GM18873 (cell line): ENCODE data around the gene TEX26.
A peak's percentile ranks its signal among the peaks of the same experiment; 100 is the strongest.

Source experiments
- ATAC-seq: cut with Tn5 transposase; IDR thresholded peaks from one replicate; pipeline ENCODE4 v1.9.1; 2021; ENCODE audit warnings: mild to moderate bottlenecking, moderate library complexity, moderate number of reproducible peaks; ENCODE audit not compliant: unreplicated experiment, low FRiP score

The TEX26 gene

GRCh38 chr13:30972888-30973377 is 40.5 kb downstream of the TEX26 start:
- no peak for ATAC-seq

DNA sequence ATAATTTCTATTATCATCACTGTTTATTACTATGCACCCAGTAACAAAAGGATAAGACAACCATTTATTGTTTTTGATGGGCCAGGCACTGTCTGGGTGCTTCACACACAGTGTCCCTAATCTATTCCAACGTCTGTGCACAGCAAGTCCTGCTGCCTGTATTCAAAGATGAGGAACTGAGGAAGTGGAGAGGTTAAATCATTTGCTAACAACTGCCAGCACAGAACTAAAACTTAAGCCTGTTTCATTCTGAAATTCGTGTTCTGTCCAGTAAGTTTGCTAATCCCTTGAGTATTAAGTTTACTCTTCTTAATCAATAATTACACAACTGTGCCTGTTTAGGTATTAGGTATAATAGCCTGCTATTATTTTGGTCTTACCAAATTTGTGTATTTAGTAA is 41.9 kb downstream of the TEX26 start:
- ATAC-seq, result peak; percentile 50

GRCh38 chr13:30976025-30976424 is 43.6 kb downstream of the TEX26 start:
- no peak for ATAC-seq

DNA sequence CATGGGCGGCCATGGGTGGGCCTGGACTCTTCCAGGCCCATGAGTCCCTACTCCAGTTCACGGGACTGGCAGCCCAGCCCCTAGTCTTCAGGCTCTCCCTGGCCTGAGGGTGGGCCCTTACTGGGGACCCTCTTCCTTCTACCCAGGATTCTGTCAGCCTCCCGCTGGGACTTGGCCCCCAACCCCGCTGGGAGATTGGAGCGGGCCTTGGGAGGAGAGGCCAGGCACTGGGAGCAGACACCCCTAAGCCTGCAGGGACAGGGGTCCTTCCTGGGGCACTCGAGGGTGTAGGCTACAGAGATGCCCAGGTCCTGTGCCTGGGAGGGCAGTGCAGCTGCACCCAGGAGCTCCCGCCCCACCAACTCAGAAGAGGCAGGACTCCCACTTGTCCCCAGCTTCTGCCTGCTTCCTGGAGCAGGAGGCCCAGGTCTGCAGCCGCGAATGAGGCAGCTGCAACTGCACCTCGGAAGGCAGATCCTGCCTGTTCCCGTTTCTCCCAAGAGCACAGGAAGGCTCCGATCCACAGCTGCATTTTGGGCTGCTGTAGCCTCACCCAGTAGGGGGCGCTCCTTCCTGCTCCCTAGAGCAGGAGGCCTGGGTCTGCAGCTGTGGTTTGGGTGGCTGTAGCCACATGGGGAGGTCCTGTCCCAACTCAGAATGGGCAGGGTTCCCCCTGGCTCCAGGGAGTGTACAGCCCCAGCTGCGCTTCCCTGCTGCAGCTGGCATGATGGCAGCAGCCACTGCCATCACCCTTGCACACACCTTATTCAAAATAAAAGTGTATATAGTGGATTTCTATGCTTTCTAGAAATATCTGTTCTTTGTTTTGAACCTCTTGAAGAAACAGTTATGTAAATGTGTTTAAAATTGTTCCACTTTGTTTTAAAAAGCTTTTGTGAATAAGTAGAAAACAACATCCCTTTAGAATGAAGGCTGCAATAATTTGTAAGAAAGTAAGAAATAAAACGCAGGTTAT is 46.8 kb downstream of the TEX26 start:
- ATAC-seq, result no peak

DNA sequence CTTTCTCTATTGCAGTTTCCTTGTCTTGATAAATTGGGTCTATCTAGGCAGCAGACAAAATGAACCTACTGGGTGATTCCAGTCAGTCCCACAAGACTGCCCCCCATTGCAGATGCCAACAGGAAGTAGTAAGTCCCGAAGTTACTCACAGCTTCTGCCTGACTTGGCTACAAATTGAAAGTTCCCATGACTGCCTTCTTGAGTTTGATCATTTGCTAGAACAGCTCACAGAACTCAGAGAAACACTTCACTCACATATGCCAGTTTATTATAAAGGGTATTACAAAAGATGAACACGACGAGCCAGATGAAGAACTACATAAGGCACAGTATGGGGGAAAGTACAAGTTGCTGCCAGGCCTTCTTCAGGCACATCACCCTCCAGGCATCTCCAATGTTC is 50.0 kb downstream of the TEX26 start:
- ATAC-seq, result no peak

DNA sequence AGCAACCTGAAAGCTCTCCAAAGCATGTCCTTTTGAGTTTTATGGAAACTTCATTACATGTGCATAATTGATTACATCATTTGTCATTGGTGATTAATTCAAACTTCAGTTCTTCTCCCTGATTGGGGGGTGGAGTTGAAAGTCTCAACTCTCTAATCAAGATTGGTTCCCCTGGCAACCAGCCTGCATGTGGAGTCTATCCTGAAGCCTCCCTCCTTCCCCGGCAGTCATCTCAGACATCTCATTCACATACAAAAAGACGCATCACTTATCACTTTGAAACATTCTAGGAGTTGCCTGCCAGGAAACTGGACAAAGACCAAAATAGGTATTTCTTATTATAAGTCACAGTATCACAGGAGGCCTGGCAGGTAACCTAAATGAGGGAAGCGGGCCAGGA is 50.5 kb downstream of the TEX26 start:
- ATAC-seq, result no peak

DNA sequence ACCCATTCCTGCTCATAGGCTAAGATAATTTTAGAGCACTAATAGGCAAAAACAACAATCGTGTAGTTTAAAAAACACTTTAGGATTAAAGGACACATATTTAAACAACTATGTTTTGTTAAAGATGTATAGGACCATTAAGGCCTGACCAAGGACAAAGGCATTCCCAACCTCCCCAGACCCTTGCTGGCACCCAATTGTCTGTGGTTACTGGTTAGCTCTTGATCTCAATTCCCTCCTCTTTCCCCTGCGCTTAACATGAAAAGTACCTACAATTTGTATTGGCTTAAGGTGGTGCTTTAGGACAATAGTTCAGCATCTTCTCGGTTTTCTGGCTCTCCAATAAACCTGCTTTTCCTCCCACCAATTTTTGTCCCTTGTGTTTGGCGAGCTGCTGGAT is 51.0 kb downstream of the TEX26 start:
- ATAC-seq, result no peak

GRCh38 chr13:30984620-30985019 is 52.2 kb downstream of the TEX26 start:
- no peak for ATAC-seq

- no peak for ATAC-seq
These were observed 53.3 kb downstream of the TEX26 start for GRCh38 chr13:30985637-30986205.

- ATAC-seq, result no peak
These were observed 58.7 kb downstream of the TEX26 start for GRCh38 chr13:30991184-30991583.

DNA sequence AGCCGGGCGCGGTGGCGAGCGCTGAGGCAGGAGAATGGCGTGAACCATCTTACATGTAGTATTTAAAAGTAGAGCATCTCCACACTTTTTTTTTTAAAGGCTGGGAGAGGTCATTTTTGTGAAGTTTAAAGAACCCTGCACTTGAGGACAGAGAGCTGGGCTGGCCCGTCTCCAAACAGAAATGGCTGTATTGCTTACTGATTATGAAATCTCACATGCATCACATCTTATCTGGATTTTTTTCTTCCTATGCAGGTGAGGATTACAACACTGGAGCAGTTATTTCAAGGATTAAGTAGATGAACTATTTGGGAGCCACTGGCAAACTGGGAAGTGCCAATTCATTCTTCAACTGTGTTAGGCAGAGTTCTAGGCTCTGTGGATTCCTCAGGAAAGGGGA is 59.5 kb downstream of the TEX26 start:
- no peak for ATAC-seq

- no peak for ATAC-seq
These were observed 62.9 kb downstream of the TEX26 start for GRCh38 chr13:30995331-30995730.

GRCh38 chr13:30997697-30998096 is 65.2 kb downstream of the TEX26 start:
- no peak for ATAC-seq

GRCh38 chr13:30998136-30999088 is 66.0 kb downstream of the TEX26 start:
- ATAC-seq, result no peak

GRCh38 chr13:31000889-31001288 is 68.4 kb downstream of the TEX26 start:
- no peak for ATAC-seq

DNA sequence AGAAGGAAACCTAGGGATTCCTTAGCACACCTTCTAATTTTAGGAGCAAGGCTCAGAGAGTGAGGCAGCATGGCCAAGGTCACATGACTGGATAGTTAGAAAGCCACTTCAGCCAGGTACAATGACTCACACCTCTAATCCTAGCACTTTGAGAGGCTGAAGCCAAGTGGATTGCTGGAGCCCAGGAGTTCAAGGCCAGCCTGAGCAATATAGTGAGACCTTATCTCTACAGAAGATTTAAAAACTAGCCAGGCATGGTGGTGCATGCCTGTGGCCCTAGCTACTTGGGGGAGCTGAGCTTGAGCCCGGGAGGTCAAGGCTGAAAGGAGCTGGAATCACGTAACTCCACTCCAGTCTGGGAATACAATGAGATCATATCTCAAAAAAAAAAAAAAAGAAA is 69.2 kb downstream of the TEX26 start:
- no peak for ATAC-seq

- ATAC-seq, result no peak
These were observed 72.6 kb downstream of the TEX26 start for GRCh38 chr13:31005066-31005465.

GRCh38 chr13:31007417-31007816 is 75.0 kb downstream of the TEX26 start:
- no peak for ATAC-seq

DNA sequence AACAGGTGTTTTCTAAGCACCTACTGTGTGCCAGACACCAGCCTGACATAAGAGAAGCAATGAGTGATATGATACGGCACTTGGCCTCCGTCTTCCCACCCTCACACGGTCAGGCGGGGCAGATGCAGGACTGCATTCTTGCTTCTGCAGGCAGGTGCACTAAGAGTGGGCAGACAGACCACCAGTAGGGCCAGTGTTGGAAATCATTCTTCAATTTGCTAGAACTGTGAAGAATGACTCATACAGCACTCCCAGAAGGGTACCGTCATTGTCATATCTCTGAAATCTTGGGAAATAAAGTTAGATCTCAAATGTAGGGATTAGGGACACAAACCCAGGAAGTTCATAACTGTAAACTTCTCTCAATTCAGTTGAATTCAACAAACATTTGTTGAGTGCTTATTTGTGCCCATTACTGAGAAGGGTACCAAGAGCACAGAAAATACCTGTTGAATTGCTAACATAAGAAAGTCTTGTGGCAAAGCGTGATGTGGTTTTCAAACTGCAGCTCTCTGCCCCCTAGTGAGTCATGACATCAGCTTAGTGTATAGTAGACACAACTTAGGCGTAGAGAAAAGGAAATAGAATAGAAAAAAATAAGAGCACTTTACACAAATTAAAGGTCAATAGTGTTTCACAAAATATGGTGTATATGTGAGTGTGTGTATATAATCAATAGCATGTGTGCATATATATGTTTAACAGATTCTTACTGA is 76.1 kb downstream of the TEX26 start:
- no peak for ATAC-seq

DNA sequence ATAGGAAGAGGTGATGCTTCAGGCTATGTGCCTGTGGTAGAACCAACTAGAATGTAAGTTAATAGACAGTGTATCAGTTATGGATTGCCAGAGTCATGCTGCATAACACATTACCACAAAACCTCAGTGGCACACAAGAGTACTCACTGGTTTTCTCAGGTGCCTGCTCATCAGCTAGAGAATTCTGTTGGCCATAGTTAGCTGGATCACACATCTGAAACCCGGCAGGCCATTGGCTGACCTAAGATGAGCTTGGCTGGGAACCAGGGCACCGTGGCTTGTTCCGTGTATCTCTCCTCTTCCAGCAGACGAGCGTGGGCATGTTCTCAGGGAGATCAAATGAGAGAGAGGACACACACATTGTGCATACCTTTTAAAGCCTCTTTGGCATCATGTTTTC is 76.7 kb downstream of the TEX26 start:
- no peak for ATAC-seq
